Neural progenitor cell (in vitro differentiated cells): ENCODE data around the gene DLG2. TPM values are rescaled to one million over a fixed set of nuclear protein-coding genes. Genes with fewer than 3 reads are reported as not detected.

ENCODE experiments used
- DNase-seq: peaks from one replicate; pipeline ENCODE4 v3.0.0-alpha.2; 2016; ENCODE audit warnings: low spot score
- H2AFZ ChIP-seq: fragments of 200-600 bp; sonication (generic); replicated peaks from 2 replicates; pipeline ENCODE4 v1.6.1; 2016; ENCODE audit warnings: antibody characterized with exemption
- H3F3A ChIP-seq: fragments of 200-600 bp; sonication (generic); 2 replicates; pipeline ENCODE4 v1.6.1; 2016; ENCODE audit warnings: antibody characterized with exemption, low read depth
- H3K27ac ChIP-seq: fragments of 200-600 bp; sonication (generic); 2 replicates; pipeline ENCODE4 v1.5.1; 2016; ENCODE audit warnings: mild to moderate bottlenecking
- H3K27me3 ChIP-seq: fragments of 200-600 bp; sonication (generic); 2 replicates; pipeline ENCODE4 v1.6.1; 2016; ENCODE audit warnings: mild to moderate bottlenecking, moderate library complexity
- H3K36me3 ChIP-seq: fragments of 200-600 bp; sonication (generic); 2 replicates; pipeline ENCODE4 v1.5.1; 2016
- H3K4me1 ChIP-seq: fragments of 200-600 bp; sonication (generic); 2 replicates; pipeline ENCODE4 v1.6.1; 2016; ENCODE audit warnings: mixed run types
- H3K4me2 ChIP-seq: fragments of 200-600 bp; sonication (generic); 2 replicates; pipeline ENCODE4 v1.6.1; 2016
- H3K4me3 ChIP-seq: fragments of 200-600 bp; sonication (generic); 2 replicates; pipeline ENCODE4 v1.5.1; 2016
- H3K79me2 ChIP-seq: fragments of 200-600 bp; sonication (generic); 2 replicates; pipeline ENCODE4 v1.6.1; 2016; ENCODE audit warnings: low read depth
- H3K9ac ChIP-seq: fragments of 200-600 bp; sonication (generic); 2 replicates; pipeline ENCODE4 v1.6.1; 2016
- H3K9me3 ChIP-seq: fragments of 200-600 bp; sonication (generic); 2 replicates; pipeline ENCODE4 v1.5.1; 2016; ENCODE audit warnings: low read depth
- H4K20me1 ChIP-seq: fragments of 200-600 bp; sonication (generic); 2 replicates; pipeline ENCODE4 v1.6.1; 2016; ENCODE audit warnings: low read depth
- H3K27ac Mint-ChIP-seq: 3 replicates; pipeline ENCODE4 v1.8.0; 2021; ENCODE audit warnings: mixed read lengths
- H3K27me3 Mint-ChIP-seq: 2 replicates; pipeline ENCODE4 v1.8.0; 2022; ENCODE audit warnings: low read depth, mild to moderate bottlenecking, inconsistent platforms, moderate library complexity, mixed read lengths; ENCODE audit not compliant: insufficient read depth
- H3K36me3 Mint-ChIP-seq: 3 replicates; pipeline ENCODE4 v1.8.0; 2021; ENCODE audit warnings: mixed read lengths
- H3K4me1 Mint-ChIP-seq: 3 replicates; pipeline ENCODE4 v1.8.0; 2021; ENCODE audit warnings: mixed read lengths
- H3K4me3 Mint-ChIP-seq: 3 replicates; pipeline ENCODE4 v1.8.0; 2021; ENCODE audit warnings: mild to moderate bottlenecking, moderate library complexity, mixed read lengths
- H3K9me3 Mint-ChIP-seq: 3 replicates; pipeline ENCODE4 v1.8.0; 2020; ENCODE audit warnings: mixed read lengths
- EZH2 ChIP-seq: fragments of 200-600 bp; sonication (generic); IDR thresholded peaks from 2 replicates; pipeline ENCODE4 v1.6.1; 2017; ENCODE audit warnings: antibody characterized with exemption, mild to moderate bottlenecking, moderate library complexity
- EZH2phosphoT487 ChIP-seq: fragments of 200-600 bp; sonication (generic); IDR thresholded peaks from 2 replicates; pipeline ENCODE4 v1.6.1; 2017; ENCODE audit warnings: antibody characterized with exemption
- total RNA-seq: library from RNA; depleted of rRNA; stranded (reverse); fragments of >200 nt; gene quantifications from 2 replicates; pipeline ENCODE4 v1.2.3, GENCODE V29; 2015; ENCODE audit warnings: low replicate concordance
- TF ChIP-seq, protein P1 (sequence below): fragments of 200-600 bp; sonication (generic); IDR thresholded peaks from 2 replicates; pipeline ENCODE4 v1.5.1; 2017; ENCODE audit warnings: antibody characterized with exemption, mild to moderate bottlenecking

DLG2 gene
- total RNA-seq, 1 donor from 2014 or later, result 7.5 TPM

DNA sequence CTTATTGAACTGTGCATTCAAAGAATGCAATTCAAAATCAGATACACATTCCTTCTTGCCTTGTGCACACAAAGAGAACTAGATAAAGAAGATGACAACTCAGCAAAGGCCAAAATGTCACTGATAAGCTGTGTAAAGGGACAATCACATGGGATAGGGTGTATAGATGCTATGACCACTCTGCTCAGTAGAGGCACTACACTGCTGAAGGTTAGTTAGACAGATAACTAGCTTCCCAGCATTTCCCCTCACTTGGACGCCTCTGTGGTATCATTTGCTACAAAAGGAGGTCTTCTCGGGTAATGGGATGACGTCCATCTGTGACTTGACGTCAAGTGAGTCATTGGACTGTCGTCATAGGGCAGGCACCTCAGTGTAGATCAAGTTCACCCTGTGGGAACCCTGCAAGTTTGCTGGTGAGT, 1916.0 kb downstream of the DLG2 start:
- DNase-seq, result no peak
- H3K27me3 ChIP-seq, result no peaks in the 10 kb centered on the region
- no peaks in the 10 kb centered on the region for H3K9me3 Mint-ChIP-seq
- no peak overlapping the region for H3K27ac Mint-ChIP-seq
- H3K9ac ChIP-seq, result no peak overlapping the region
- no peak overlapping the region for H2AFZ ChIP-seq
- H3K36me3 ChIP-seq, result no peaks in the 10 kb centered on the region
- H3F3A ChIP-seq, result no peaks in the 10 kb centered on the region
- no peaks in the 10 kb centered on the region for H3K4me1 ChIP-seq
- H3K4me3 ChIP-seq, result no peak overlapping the region
- H3K4me3 Mint-ChIP-seq, result no peak overlapping the region
- no peaks in the 10 kb centered on the region for H3K27me3 Mint-ChIP-seq
- no peaks in the 10 kb centered on the region for H3K36me3 Mint-ChIP-seq
- no peaks in the 10 kb centered on the region for H4K20me1 ChIP-seq
- no peaks in the 10 kb centered on the region for H3K4me1 Mint-ChIP-seq
- H3K27ac ChIP-seq, result no peak overlapping the region
- no peaks in the 10 kb centered on the region for H3K9me3 ChIP-seq
- H3K4me2 ChIP-seq, result no peak overlapping the region
- TF ChIP-seq, protein P1, sequence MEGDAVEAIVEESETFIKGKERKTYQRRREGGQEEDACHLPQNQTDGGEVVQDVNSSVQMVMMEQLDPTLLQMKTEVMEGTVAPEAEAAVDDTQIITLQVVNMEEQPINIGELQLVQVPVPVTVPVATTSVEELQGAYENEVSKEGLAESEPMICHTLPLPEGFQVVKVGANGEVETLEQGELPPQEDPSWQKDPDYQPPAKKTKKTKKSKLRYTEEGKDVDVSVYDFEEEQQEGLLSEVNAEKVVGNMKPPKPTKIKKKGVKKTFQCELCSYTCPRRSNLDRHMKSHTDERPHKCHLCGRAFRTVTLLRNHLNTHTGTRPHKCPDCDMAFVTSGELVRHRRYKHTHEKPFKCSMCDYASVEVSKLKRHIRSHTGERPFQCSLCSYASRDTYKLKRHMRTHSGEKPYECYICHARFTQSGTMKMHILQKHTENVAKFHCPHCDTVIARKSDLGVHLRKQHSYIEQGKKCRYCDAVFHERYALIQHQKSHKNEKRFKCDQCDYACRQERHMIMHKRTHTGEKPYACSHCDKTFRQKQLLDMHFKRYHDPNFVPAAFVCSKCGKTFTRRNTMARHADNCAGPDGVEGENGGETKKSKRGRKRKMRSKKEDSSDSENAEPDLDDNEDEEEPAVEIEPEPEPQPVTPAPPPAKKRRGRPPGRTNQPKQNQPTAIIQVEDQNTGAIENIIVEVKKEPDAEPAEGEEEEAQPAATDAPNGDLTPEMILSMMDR, result no peak
- no peak for TF ChIP-seq EZH2phosphoT487
- TF ChIP-seq EZH2, result no peak
- H3K79me2 ChIP-seq, result no peaks in the 10 kb centered on the region

DNA sequence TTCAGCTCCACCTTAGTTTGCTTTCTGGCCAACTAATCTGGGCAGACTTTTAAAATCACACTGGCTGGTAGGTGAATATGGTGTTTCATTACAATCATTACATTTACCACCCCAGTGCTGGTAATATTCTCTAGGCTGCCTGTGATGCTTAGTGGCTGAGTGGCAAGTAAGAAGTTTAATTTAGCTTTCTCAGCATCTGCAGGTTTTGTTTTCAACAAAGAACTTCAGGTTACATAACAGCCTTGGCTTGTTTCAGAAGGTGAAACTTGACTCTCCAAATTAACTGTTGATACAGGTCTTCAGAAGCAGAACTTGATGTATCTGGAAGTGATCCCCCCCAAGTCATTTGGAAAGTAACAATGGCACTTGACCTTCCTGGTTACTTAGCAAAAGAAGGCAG, 1917.7 kb downstream of the DLG2 start:
- Histone ChIP-seq H3K4me2 (no peak overlapping the region), H2AFZ (no peak overlapping the region), H3K4me1 (no peaks in the 10 kb centered on the region), H3K4me3 (no peak overlapping the region), H3F3A (no peaks in the 10 kb centered on the region), H3K79me2 (no peaks in the 10 kb centered on the region), H4K20me1 (no peaks in the 10 kb centered on the region), H3K9ac (no peak overlapping the region), H3K27me3 (no peaks in the 10 kb centered on the region), H3K27ac (no peak overlapping the region), H3K9me3 (no peaks in the 10 kb centered on the region), H3K36me3 (no peaks in the 10 kb centered on the region)
- Mint-ChIP-seq H3K4me3 (no peak overlapping the region), H3K36me3 (no peaks in the 10 kb centered on the region), H3K4me1 (no peaks in the 10 kb centered on the region), H3K9me3 (no peaks in the 10 kb centered on the region), H3K27me3 (no peaks in the 10 kb centered on the region), H3K27ac (no peak overlapping the region)
- no peak for DNase-seq
- TF ChIP-seq EZH2phosphoT487 (no peak), EZH2 (no peak)
- TF ChIP-seq, protein P1, result no peak

DNA sequence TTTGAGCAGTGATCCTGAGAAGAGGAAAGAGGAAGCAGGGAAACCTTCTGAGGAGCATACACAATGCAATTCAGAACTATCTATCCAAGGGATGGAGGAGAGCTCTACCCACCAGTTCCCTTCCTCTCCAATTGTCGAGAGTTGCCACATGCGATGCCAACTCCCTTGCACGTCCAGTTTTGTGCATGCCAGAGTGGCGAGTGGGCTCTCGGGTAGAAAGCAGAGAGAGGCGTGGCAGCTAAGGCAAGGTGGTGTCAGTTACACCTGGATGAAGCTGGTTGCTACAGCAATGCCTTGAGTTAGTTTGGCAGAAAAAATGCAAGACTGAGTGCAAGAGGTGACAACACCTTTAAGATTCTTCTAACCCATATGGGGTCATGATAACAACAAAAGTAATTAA, 1920.6 kb downstream of the DLG2 start:
- H3K4me1 ChIP-seq, result no peaks in the 10 kb centered on the region
- H3K27me3 Mint-ChIP-seq, result no peaks in the 10 kb centered on the region
- H3K4me3 Mint-ChIP-seq, result no peak overlapping the region
- DNase-seq, result no peak
- H3K4me3 ChIP-seq, result no peak overlapping the region
- H3K36me3 ChIP-seq, result no peaks in the 10 kb centered on the region
- no peaks in the 10 kb centered on the region for H3K9me3 ChIP-seq
- no peak overlapping the region for H3K27ac ChIP-seq
- no peaks in the 10 kb centered on the region for H3K27me3 ChIP-seq
- no peak overlapping the region for H3K9ac ChIP-seq
- H3K27ac Mint-ChIP-seq, result no peak overlapping the region
- TF ChIP-seq EZH2phosphoT487, result no peak
- no peak for TF ChIP-seq EZH2
- TF ChIP-seq, protein P1, result no peak
- H3K9me3 Mint-ChIP-seq, result no peaks in the 10 kb centered on the region
- H3K79me2 ChIP-seq, result no peaks in the 10 kb centered on the region
- H4K20me1 ChIP-seq, result no peaks in the 10 kb centered on the region
- H2AFZ ChIP-seq, result no peak overlapping the region
- H3K4me2 ChIP-seq, result no peak overlapping the region
- H3K36me3 Mint-ChIP-seq, result no peaks in the 10 kb centered on the region
- H3F3A ChIP-seq, result no peaks in the 10 kb centered on the region
- H3K4me1 Mint-ChIP-seq, result no peaks in the 10 kb centered on the region
